Measurements from ENCODE around the gene SPIRE2.

Gene SPIRE2

GRCh38 chr16:89843409-89844350, 15.4 kb downstream of the SPIRE2 start:
- no peak for DNase-seq (ENCODE audit: low read depth)
- in situ Hi-C loops (cut with HindIII; ENCODE audit: low sequenced_read_pairs): no loop called here
- TF ChIP-seq, protein P1, sequence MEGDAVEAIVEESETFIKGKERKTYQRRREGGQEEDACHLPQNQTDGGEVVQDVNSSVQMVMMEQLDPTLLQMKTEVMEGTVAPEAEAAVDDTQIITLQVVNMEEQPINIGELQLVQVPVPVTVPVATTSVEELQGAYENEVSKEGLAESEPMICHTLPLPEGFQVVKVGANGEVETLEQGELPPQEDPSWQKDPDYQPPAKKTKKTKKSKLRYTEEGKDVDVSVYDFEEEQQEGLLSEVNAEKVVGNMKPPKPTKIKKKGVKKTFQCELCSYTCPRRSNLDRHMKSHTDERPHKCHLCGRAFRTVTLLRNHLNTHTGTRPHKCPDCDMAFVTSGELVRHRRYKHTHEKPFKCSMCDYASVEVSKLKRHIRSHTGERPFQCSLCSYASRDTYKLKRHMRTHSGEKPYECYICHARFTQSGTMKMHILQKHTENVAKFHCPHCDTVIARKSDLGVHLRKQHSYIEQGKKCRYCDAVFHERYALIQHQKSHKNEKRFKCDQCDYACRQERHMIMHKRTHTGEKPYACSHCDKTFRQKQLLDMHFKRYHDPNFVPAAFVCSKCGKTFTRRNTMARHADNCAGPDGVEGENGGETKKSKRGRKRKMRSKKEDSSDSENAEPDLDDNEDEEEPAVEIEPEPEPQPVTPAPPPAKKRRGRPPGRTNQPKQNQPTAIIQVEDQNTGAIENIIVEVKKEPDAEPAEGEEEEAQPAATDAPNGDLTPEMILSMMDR (IDR thresholded peaks at IDR 0.05; ENCODE audit: low read depth, low read length, missing control alignments): no peak
- H3K4me3 ChIP-seq (ENCODE audit: low read depth, low read length): no peak overlapping the region

DNA sequence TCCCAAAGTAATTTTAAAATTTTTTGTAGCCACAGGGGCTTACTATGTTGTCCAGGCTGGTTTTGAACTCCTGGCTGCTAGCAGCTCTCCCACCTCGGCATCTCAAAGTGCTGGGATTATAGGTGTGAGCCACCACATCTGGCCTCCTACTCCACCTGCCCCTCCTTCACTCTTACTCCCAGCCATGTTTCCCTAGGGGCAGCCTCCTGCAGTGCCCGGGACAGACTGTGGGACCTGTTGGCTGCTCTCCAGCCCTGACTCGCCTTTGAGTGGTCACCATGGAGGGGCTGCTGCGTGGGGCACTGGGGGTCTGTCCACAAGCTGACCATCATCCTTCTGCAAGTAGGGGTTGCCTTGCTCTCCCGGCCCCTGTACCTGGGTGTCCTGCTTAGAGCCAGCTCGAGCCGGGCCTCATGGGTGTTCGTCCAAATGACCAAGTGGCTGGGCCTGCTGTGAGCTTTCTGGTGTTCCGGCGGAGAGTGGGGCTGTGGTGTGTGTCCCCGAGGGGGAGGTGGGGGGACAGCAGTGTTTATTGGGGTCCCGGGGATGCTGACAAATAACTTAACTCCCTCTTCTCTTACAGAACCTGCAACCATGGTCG, 16.6 kb downstream of the SPIRE2 start:
- in situ Hi-C loops (cut with HindIII; ENCODE audit: low sequenced_read_pairs): no loop called here
- DNase-seq (ENCODE audit: low read depth): no peak
- TF ChIP-seq, protein P1 (IDR thresholded peaks at IDR 0.05; ENCODE audit: low read depth, low read length, missing control alignments): no peak
- H3K4me3 ChIP-seq (ENCODE audit: low read depth, low read length): no peak overlapping the region

DNA sequence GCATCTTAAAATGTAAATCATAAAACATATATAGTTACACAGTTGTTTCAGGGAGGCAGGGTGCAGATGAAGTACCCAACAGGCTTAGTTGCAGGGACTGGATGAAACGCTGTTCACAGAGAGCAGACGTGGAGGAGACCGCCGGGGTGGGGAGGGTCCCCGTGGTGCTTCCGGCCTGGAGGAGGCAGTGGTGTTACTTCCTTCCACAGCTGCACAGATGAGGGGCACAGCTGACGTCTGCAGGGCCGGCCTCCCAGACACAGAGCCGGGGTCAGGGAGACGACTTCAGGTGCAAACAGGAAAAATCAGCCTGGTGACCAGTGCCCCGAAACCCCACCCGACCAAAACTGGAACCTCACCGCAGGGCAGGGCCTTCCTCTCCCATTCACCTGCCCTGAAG, 17.1 kb downstream of the SPIRE2 start:
- H3K4me3 ChIP-seq (ENCODE audit: low read depth, low read length): no peak overlapping the region
- in situ Hi-C loops (cut with HindIII; ENCODE audit: low sequenced_read_pairs): no loop called here
- DNase-seq (ENCODE audit: low read depth): no peak
- TF ChIP-seq, protein P1 (IDR thresholded peaks at IDR 0.05; ENCODE audit: low read depth, low read length, missing control alignments): no peak

DNA sequence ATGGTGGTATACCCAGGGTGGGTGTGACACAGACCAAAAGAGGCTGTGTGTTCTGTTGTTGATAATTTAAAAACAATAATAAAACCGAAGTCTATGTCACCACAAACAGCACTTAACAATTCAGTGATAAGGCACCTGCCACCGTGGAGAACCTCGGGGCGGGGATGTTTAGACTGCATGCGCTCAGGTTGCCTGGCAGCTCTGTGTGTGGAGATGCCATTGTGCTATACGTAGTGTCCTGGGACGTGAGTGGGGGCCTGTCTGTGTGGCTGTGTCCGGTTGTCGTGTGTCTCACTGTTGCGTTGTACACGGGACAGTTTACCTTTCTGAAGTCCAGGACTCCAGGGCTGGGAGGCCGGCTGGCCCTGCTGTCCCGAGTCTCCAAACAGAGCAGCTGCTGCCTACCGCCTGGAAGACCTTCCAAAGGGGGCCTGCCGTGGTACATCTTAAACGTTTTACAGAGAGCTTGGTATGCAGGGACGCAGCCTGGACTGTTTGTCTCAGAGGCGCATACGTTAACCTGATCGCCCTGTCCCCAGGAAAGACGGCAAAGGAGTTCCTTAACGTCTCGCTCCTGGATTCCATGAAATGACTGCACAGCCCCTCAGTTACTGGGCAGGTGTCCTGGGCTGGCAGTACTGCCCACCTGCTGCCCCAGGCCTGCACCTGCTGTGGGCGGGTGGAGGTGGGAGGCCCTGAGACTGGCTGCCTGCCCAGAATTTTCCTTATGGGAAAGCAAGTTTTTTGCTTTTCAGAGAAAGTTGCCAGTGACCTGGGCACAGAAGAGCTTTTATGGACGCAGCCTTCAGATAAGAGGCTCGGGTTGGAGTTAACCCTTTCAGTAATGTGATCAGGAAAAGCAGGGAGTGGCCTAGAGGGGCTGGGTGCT, 19.0 kb downstream of the SPIRE2 start:
- H3K4me3 ChIP-seq (ENCODE audit: low read depth, low read length): no peak overlapping the region
- in situ Hi-C loops (cut with HindIII; ENCODE audit: low sequenced_read_pairs): no loop called here
- TF ChIP-seq, protein P1 (IDR thresholded peaks at IDR 0.05; ENCODE audit: low read depth, low read length, missing control alignments): no peak
- no peak for DNase-seq (ENCODE audit: low read depth)

- DNase-seq (ENCODE audit: low read depth): no peak
- H3K4me3 ChIP-seq (ENCODE audit: low read depth, low read length): no peak overlapping the region
- in situ Hi-C loops (cut with HindIII; ENCODE audit: low sequenced_read_pairs): no loop called here
- TF ChIP-seq, protein P1 (IDR thresholded peaks at IDR 0.05; ENCODE audit: low read depth, low read length, missing control alignments): no peak
Observed at GRCh38 chr16:89847940-89848297, 19.6 kb downstream of the SPIRE2 start.

- in situ Hi-C loops (cut with HindIII; ENCODE audit: low sequenced_read_pairs): no loop called here
- DNase-seq (ENCODE audit: low read depth): no peak
- TF ChIP-seq, protein P1 (IDR thresholded peaks at IDR 0.05; ENCODE audit: low read depth, low read length, missing control alignments): no peak
- H3K4me3 ChIP-seq (ENCODE audit: low read depth, low read length): no peak overlapping the region
Observed at GRCh38 chr16:89848974-89849373, 20.7 kb downstream of the SPIRE2 start.

Data from astrocyte of the cerebellum (primary cell).